ENCODE measurements around the gene ZNF148.
A peak's percentile ranks its signal among the peaks of the same experiment; 100 is the strongest.

ZNF148 gene

DNA sequence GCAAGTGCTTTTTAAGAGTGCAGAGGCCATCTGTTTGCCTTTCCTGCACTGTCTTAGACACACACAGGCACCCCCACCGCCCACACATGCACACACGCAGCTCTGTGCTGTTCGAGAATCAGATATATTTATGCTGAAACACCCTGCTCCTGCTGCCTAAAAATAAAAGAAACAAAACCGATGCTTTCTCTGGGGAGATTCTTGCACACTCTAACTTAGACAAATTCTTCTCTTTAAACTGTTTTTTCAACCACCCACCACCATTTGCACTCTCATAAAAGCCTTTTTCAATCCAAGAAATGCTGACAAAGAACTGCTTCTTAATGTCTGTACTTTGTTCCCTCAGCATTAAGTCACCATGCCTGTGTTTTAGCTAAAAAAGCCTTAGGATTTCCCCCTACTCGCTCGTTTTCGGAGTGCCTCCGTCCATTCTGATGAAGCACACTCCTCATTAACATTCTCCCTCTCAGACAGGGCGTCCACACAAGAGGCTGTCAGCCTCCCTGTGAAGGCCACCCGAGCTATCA lies 188.8 kb downstream of the ZNF148 start:
- DNase-seq = peak; percentile 28

DNA sequence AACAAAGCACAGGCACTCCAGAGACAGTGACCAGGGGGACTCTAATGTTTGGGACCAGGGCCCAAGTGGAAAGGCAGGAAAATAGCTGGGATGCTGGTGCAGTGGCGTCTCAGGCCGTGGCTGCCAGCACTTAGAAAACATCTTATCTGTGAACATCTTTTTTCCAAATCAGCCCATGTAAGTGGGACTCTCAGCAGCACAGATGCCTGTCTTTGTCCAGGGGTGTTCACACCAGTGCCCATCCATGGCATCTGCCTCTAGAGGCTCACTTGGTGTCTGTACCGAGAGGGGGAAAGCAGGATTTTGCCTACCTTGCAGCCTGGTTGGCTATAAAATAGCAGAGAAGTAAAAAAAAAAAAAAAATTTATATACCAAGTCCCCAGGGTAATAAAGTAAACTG lies 189.3 kb downstream of the ZNF148 start:
- no peak for DNase-seq

DNA sequence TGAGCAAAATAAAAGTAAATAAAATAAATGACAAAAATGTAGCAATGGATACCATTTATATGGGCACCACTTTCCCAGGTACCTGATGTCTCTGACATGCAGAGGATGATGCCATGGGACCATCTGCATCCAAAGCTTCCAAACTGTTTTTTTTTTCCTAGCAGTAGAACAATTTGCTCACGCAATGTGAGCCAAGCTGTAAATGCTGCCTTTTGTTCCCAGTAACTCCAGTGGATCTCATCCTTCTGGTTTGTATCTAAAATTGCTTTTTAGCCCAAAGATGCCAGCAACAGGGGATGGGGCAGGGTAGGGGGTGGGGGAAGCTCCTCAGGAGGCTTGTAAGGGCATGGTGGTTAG lies 195.3 kb downstream of the ZNF148 start:
- DNase-seq = no peak

DNA sequence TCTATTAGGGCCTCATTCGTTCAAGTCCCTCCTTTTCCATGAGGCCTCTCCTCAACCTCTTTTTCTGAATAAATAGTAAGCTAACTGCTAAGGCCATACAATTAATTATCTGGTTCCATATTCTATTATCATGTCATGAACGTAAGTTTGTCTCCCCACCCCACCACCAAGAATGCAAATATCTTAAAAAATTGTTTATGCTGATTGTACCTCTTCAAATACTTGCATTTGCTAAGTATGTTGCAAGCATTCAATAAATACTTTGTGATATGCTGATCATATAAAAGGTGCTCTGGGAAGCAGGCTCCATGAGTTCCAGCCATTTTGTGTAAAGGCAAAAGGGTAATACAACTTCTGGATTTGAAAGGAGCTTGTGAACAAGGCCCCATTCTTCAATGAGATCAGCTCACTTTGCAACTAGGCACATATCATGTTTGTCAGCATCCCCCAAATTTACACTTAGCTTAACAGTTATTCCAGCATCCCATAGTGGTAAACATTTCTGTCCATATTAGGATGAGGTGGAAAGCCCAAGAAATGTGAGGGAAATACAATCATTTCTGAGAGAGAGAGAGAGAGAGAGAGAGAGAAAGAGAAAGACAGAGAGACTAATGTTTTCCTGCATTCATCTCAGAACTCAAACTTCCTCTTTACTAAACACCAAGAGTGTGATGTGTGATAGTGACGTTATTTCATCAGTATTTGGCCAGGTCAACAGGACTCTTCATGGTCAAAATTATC lies 195.8 kb downstream of the ZNF148 start:
- DNase-seq = no peak

DNA sequence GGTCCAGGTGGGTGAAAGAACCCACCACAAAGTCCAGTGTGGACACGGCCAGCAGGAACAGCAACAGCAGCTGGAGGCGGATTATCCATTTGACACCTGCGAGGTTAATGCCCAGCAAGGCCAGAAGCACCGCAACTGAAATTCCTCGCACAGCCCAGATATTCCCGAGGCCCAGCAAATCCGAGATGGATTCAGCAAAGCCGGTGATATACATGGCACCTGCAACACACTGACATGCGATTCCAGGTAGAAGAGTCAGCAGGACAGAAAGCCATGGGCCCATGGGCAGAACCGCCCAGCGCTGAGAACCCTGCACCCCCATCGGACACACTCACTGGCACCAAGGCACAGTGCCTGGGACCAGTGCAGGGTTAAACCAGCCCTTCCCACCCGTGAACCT lies 197.4 kb downstream of the ZNF148 start:
- no peak for DNase-seq

Measured in fibroblast of skin of right quadriceps (primary cell).